H4 (cell line): ENCODE measurements around the gene ZNF473. TPM values are rescaled to one million over a fixed set of nuclear protein-coding genes. Genes with fewer than 3 reads are reported as not detected.
"Not testable (repeated sequence)": the region's sequence is repeated elsewhere in the genome, so short reads cannot be mapped to it uniquely, and the experiment has no call there.

Experiments
- DNase-seq: peaks from one replicate; pipeline ENCODE4 v3.0.0-alpha.2; 2015; ENCODE audit warnings: low spot score
- total RNA-seq: library from RNA; depleted of rRNA; stranded (reverse); fragments of >200 nt; shearing (Covaris generic); gene quantifications from 2 replicates; pipeline ENCODE4 v1.2.3, GENCODE V29; 2014; rRNA removed

Gene ZNF473
- total RNA-seq, 1 experiment from 2014 or later = 15.8 TPM

GRCh38 chr19:50099696-50100095 lies 73.9 kb downstream of the ZNF473 start:
- DNase-seq = not testable (repeated sequence)

- not testable (repeated sequence) for DNase-seq
These were observed 75.1 kb downstream of the ZNF473 start for GRCh38 chr19:50100946-50101345.

Other genes with a start within 250 kb of the ZNF473 start
- 26.2 and 31.7 TPM in 2 replicates for gene FUZ, start 212.7 kb upstream of the ZNF473 start, total RNA-seq
- 16.1 TPM in 2 replicates for gene MED25, start 207.7 kb upstream of the ZNF473 start, total RNA-seq
- 99.9 and 101 TPM in 2 replicates for gene PTOV1, start 174.8 kb upstream of the ZNF473 start, total RNA-seq
- 20.5 and 22.7 TPM in 2 replicates for gene PNKP, start 158.4 kb upstream of the ZNF473 start, total RNA-seq
- 12.8 and 13.4 TPM in 2 replicates for gene AKT1S1, start 148.7 kb upstream of the ZNF473 start, total RNA-seq
- 2.6 and 6.8 TPM in 2 replicates for gene TBC1D17, start 148.3 kb upstream of the ZNF473 start, total RNA-seq
- gene IL4I1, start 129.1 kb upstream of the ZNF473 start, total RNA-seq = 0.15 TPM in 1 of 2 replicates, not detected in the other
- 16.0 and 19.0 TPM in 2 replicates for gene ATF5, start 96.8 kb upstream of the ZNF473 start, total RNA-seq
- 52.1 and 62.4 TPM in 2 replicates for gene NUP62, start 96.5 kb upstream of the ZNF473 start, total RNA-seq
- gene SIGLEC11, start 64.8 kb upstream of the ZNF473 start, total RNA-seq = not detected in 2 replicates
- gene VRK3, start 633 bp upstream of the ZNF473 start, total RNA-seq = 32.5 and 35.6 TPM in 2 replicates
- gene IZUMO2, start 137.3 kb downstream of the ZNF473 start, total RNA-seq = not detected in 2 replicates
- 3.2 and 3.8 TPM in 2 replicates for gene MYH14, start 177.6 kb downstream of the ZNF473 start, total RNA-seq